Measurements from ENCODE around the gene TBC1D8. TPM values are rescaled to one million over a fixed set of nuclear protein-coding genes. Genes with fewer than 3 reads are reported as not detected.

TBC1D8 gene
- total and polyA plus RNA-seq, 2 experiments from 2014 or later: 18.0 to 36.9 TPM

DNA sequence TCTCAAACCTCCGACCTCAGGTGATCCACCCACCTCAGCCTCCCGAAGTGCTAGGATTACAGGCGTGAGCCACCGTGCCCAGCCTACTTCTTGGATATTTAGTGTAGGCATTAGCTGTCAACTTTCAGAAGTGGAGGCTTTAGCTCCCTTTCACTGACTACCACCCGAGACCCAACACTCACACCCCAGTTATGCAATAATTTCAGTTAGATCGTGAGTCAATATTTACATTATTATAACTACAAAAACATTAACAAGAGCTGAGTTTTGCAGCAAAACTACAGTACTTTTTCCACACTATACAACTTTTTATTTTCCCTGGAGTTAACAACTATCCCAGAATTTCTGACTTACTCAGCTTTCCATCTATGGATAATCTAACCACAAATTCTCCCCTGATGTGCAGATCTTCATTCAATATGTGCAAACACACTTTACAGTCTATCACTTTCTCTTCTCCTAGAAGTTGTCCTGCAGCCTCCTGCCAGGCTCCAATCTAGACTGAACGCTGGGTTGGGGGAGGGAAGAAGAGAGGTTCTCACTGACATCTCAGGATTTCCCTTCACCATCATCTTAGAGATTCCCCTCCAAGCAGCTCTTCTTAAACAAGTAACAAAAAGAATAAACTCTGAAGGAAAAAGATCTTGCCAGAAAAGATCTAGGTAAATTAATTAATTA lies 10.1 kb downstream of the TBC1D8 start:
- Mint-ChIP-seq H3K27ac (no peak overlapping the region), H3K36me3 (ENCODE audit: low read depth) (peaks cover 16% of the 10 kb centered on the region), H3K4me1 (peaks cover 55% of the 10 kb centered on the region), H3K4me3 (no peak overlapping the region), H3K9me3 (peaks cover 7% of the 10 kb centered on the region; the same call in 2 of the 3 replicates), H3K27me3 (ENCODE audit: insufficient read depth, low read depth, poor library complexity) (peaks cover 10% of the 10 kb centered on the region)
- no peak for TF ChIP-seq JUNB (IDR thresholded peaks at IDR 0.05; ENCODE audit: unreplicated experiment)
- TF ChIP-seq EZH2phosphoT487 (IDR thresholded peaks at IDR 0.05; ENCODE audit: unreplicated experiment): no peak
- TF ChIP-seq NANOG (IDR thresholded peaks at IDR 0.05; ENCODE audit: borderline replicate concordance): no peak
- no peak overlapping the region for H3K4me2 ChIP-seq
- H3F3A ChIP-seq (replicated peaks; ENCODE audit: low read depth): no peaks in the 10 kb centered on the region
- H4K20me1 ChIP-seq (replicated peaks; ENCODE audit: insufficient read depth): peaks cover 43% of the 10 kb centered on the region
- H3K4me1 ChIP-seq (ENCODE audit: insufficient read depth): peaks cover 50% of the 10 kb centered on the region
- ATAC-seq (no peak), DNase-seq (ENCODE audit: low spot score) (no peak)
- H3K36me3 ChIP-seq (ENCODE audit: insufficient read depth): no peaks in the 10 kb centered on the region
- no peak overlapping the region for H3K27ac ChIP-seq (ENCODE audit: low read depth)
- no peaks in the 10 kb centered on the region for H3K27me3 ChIP-seq (ENCODE audit: insufficient read depth)
- peaks cover 100% of the 10 kb centered on the region for H3K79me2 ChIP-seq (replicated peaks; ENCODE audit: insufficient read depth)
- no peak overlapping the region for H3K4me3 ChIP-seq
- no peaks in the 10 kb centered on the region for H3K9me2 ChIP-seq (ENCODE audit: insufficient read depth)
- H2AFZ ChIP-seq: no peak overlapping the region

DNA sequence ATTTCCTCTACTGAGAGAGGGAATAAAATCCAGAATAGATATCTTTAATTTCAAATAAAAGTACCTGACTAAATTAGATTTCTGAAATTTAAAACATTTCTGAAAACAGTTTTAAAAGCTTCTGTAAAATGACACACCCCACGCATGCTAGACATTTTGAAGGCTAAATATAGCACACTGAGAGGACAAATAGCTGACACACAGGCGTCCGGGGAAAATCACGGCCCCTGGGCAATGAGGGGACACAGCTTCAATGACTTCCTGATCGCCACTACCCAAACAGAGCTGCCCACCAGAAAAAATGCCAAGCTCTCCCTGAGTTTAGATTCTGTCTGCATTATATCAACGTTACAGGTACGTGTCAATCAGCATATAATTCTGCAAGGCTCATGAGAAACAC lies 10.9 kb downstream of the TBC1D8 start:
- no peaks in the 10 kb centered on the region for H3K27me3 ChIP-seq (ENCODE audit: insufficient read depth)
- no peak overlapping the region for H2AFZ ChIP-seq
- H3K4me1 Mint-ChIP-seq: peaks cover 53% of the 10 kb centered on the region
- peaks cover 7% of the 10 kb centered on the region; the same call in 2 of the 3 replicates for H3K9me3 Mint-ChIP-seq
- peaks cover 43% of the 10 kb centered on the region for H4K20me1 ChIP-seq (replicated peaks; ENCODE audit: insufficient read depth)
- peaks cover 10% of the 10 kb centered on the region for H3K27me3 Mint-ChIP-seq (ENCODE audit: insufficient read depth, low read depth, poor library complexity)
- no peak for TF ChIP-seq EZH2 (IDR thresholded peaks at IDR 0.05; ENCODE audit: low read depth, unreplicated experiment)
- TF ChIP-seq NANOG (IDR thresholded peaks at IDR 0.05; ENCODE audit: borderline replicate concordance): no peak
- TF ChIP-seq, protein P1, sequence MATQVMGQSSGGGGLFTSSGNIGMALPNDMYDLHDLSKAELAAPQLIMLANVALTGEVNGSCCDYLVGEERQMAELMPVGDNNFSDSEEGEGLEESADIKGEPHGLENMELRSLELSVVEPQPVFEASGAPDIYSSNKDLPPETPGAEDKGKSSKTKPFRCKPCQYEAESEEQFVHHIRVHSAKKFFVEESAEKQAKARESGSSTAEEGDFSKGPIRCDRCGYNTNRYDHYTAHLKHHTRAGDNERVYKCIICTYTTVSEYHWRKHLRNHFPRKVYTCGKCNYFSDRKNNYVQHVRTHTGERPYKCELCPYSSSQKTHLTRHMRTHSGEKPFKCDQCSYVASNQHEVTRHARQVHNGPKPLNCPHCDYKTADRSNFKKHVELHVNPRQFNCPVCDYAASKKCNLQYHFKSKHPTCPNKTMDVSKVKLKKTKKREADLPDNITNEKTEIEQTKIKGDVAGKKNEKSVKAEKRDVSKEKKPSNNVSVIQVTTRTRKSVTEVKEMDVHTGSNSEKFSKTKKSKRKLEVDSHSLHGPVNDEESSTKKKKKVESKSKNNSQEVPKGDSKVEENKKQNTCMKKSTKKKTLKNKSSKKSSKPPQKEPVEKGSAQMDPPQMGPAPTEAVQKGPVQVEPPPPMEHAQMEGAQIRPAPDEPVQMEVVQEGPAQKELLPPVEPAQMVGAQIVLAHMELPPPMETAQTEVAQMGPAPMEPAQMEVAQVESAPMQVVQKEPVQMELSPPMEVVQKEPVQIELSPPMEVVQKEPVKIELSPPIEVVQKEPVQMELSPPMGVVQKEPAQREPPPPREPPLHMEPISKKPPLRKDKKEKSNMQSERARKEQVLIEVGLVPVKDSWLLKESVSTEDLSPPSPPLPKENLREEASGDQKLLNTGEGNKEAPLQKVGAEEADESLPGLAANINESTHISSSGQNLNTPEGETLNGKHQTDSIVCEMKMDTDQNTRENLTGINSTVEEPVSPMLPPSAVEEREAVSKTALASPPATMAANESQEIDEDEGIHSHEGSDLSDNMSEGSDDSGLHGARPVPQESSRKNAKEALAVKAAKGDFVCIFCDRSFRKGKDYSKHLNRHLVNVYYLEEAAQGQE (IDR thresholded peaks at IDR 0.05; ENCODE audit: unreplicated experiment): no peak
- TF ChIP-seq JUNB (IDR thresholded peaks at IDR 0.05; ENCODE audit: unreplicated experiment): no peak
- TF ChIP-seq, protein P2, sequence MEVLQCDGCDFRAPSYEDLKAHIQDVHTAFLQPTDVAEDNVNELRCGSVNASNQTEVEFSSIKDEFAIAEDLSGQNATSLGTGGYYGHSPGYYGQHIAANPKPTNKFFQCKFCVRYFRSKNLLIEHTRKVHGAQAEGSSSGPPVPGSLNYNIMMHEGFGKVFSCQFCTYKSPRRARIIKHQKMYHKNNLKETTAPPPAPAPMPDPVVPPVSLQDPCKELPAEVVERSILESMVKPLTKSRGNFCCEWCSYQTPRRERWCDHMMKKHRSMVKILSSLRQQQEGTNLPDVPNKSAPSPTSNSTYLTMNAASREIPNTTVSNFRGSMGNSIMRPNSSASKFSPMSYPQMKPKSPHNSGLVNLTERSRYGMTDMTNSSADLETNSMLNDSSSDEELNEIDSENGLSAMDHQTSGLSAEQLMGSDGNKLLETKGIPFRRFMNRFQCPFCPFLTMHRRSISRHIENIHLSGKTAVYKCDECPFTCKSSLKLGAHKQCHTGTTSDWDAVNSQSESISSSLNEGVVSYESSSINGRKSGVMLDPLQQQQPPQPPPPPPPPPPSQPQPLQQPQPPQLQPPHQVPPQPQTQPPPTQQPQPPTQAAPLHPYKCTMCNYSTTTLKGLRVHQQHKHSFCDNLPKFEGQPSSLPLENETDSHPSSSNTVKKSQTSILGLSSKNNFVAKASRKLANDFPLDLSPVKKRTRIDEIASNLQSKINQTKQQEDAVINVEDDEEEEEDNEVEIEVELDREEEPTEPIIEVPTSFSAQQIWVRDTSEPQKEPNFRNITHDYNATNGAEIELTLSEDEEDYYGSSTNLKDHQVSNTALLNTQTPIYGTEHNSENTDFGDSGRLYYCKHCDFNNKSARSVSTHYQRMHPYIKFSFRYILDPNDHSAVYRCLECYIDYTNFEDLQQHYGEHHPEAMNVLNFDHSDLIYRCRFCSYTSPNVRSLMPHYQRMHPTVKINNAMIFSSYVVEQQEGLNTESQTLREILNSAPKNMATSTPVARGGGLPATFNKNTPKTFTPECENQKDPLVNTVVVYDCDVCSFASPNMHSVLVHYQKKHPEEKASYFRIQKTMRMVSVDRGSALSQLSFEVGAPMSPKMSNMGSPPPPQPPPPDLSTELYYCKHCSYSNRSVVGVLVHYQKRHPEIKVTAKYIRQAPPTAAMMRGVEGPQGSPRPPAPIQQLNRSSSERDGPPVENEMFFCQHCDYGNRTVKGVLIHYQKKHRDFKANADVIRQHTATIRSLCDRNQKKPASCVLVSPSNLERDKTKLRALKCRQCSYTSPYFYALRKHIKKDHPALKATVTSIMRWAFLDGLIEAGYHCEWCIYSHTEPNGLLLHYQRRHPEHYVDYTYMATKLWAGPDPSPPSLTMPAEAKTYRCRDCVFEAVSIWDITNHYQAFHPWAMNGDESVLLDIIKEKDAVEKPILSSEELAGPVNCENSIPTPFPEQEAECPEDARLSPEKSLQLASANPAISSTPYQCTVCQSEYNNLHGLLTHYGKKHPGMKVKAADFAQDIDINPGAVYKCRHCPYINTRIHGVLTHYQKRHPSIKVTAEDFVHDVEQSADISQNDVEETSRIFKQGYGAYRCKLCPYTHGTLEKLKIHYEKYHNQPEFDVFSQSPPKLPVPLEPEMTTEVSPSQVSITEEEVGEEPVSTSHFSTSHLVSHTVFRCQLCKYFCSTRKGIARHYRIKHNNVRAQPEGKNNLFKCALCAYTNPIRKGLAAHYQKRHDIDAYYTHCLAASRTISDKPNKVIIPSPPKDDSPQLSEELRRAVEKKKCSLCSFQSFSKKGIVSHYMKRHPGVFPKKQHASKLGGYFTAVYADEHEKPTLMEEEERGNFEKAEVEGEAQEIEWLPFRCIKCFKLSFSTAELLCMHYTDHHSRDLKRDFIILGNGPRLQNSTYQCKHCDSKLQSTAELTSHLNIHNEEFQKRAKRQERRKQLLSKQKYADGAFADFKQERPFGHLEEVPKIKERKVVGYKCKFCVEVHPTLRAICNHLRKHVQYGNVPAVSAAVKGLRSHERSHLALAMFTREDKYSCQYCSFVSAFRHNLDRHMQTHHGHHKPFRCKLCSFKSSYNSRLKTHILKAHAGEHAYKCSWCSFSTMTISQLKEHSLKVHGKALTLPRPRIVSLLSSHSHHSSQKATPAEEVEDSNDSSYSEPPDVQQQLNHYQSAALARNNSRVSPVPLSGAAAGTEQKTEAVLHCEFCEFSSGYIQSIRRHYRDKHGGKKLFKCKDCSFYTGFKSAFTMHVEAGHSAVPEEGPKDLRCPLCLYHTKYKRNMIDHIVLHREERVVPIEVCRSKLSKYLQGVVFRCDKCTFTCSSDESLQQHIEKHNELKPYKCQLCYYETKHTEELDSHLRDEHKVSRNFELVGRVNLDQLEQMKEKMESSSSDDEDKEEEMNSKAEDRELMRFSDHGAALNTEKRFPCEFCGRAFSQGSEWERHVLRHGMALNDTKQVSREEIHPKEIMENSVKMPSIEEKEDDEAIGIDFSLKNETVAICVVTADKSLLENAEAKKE (CRISPR knock-in tag; IDR thresholded peaks at IDR 0.05): no peak
- H3F3A ChIP-seq (replicated peaks; ENCODE audit: low read depth): no peaks in the 10 kb centered on the region
- peaks cover 100% of the 10 kb centered on the region for H3K79me2 ChIP-seq (replicated peaks; ENCODE audit: insufficient read depth)
- ATAC-seq (no peak), DNase-seq (ENCODE audit: low spot score) (no peak)
- H3K36me3 ChIP-seq (ENCODE audit: insufficient read depth): no peaks in the 10 kb centered on the region
- no peak overlapping the region for H3K4me2 ChIP-seq
- H3K27ac Mint-ChIP-seq: no peak overlapping the region
- H3K9me2 ChIP-seq (ENCODE audit: insufficient read depth): no peaks in the 10 kb centered on the region
- H3K4me3 ChIP-seq: no peak overlapping the region
- H3K36me3 Mint-ChIP-seq (ENCODE audit: low read depth): peaks cover 18% of the 10 kb centered on the region
- no peak overlapping the region for H3K4me3 Mint-ChIP-seq
- H3K4me1 ChIP-seq (ENCODE audit: insufficient read depth): peaks cover 48% of the 10 kb centered on the region
- H3K27ac ChIP-seq (ENCODE audit: low read depth): no peak overlapping the region

Measured in GM23338 (cell line).